GM12892 (cell line): ENCODE results near the gene ARFGEF3.
"Not testable (repeated sequence)": the region's sequence is repeated elsewhere in the genome, so short reads cannot be mapped to it uniquely, and the experiment has no call there.

ENCODE experiments used
- DNase-seq: peaks from one replicate; pipeline ENCODE4 v3.0.0; 2011; ENCODE audit not compliant: insufficient read length
- FAIRE-seq: peaks from 2 replicates; lab custom pipeline; 2011; peaks lifted over from hg19 to GRCh38; lab: Jason Lieb, UNC
- POLR2A ChIP-seq: IDR thresholded peaks from 2 replicates; pipeline ENCODE4 v1.6.1; 2011; ENCODE audit warnings: low read depth, low read length, control low read depth
- POLR2AphosphoS5 ChIP-seq: IDR thresholded peaks from 2 replicates; pipeline ENCODE4 v1.6.1; 2011; ENCODE audit warnings: low read depth, low read length, control low read depth
- TAF1 ChIP-seq: IDR thresholded peaks from 2 replicates; pipeline ENCODE4 v1.6.1; 2011; ENCODE audit warnings: low read depth, mild to moderate bottlenecking, control low read depth, low read length, borderline replicate concordance

ARFGEF3 gene

GRCh38 chr6:138343112-138343511 is 181.4 kb downstream of the ARFGEF3 start:
- DNase-seq (no peak), FAIRE-seq (no peak)
- TF ChIP-seq POLR2AphosphoS5 (no peak), TAF1 (no peak), POLR2A (no peak)

GRCh38 chr6:138345565-138346285 is 184.0 kb downstream of the ARFGEF3 start:
- no peak for DNase-seq
- TF ChIP-seq POLR2A: no peak
- no peak for FAIRE-seq

- FAIRE-seq (no peak), DNase-seq (no peak)
- TF ChIP-seq TAF1 (no peak), POLR2A (no peak), POLR2AphosphoS5 (no peak)
Observed at GRCh38 chr6:138346302-138347195, 184.8 kb downstream of the ARFGEF3 start.

GRCh38 chr6:138347864-138348263 is 186.1 kb downstream of the ARFGEF3 start:
- TF ChIP-seq TAF1 (no peak), POLR2A (no peak), POLR2AphosphoS5 (no peak)
- DNase-seq (no peak), FAIRE-seq (no peak)

GRCh38 chr6:138349891-138350290 is 188.2 kb downstream of the ARFGEF3 start:
- TF ChIP-seq TAF1 (no peak), POLR2AphosphoS5 (no peak), POLR2A (no peak)
- DNase-seq: no peak
- no peak for FAIRE-seq

- DNase-seq (no peak), FAIRE-seq (no peak)
- no peak for TF ChIP-seq TAF1
- TF ChIP-seq POLR2A: no peak
- no peak for TF ChIP-seq POLR2AphosphoS5
Observed at GRCh38 chr6:138357928-138358327, 196.2 kb downstream of the ARFGEF3 start.

- DNase-seq, FAIRE-seq: not testable (repeated sequence)
Observed at GRCh38 chr6:138368684-138369083, 206.9 kb downstream of the ARFGEF3 start.

- TF ChIP-seq POLR2AphosphoS5 (no peak), POLR2A (no peak), TAF1 (no peak)
- DNase-seq: no peak
- FAIRE-seq: no peak
Observed at GRCh38 chr6:138370631-138371451, 209.1 kb downstream of the ARFGEF3 start.

- DNase-seq: no peak
- no peak for FAIRE-seq
- TF ChIP-seq TAF1: no peak
- TF ChIP-seq POLR2AphosphoS5: no peak
- no peak for TF ChIP-seq POLR2A
Observed at GRCh38 chr6:138371452-138371711, 209.6 kb downstream of the ARFGEF3 start.

- TF ChIP-seq POLR2AphosphoS5 (no peak), TAF1 (no peak), POLR2A (no peak)
- FAIRE-seq (no peak), DNase-seq (no peak)
Observed at GRCh38 chr6:138371720-138372119, 210.0 kb downstream of the ARFGEF3 start.

GRCh38 chr6:138372711-138373463 is 211.1 kb downstream of the ARFGEF3 start:
- FAIRE-seq (no peak), DNase-seq (no peak)
- TF ChIP-seq POLR2AphosphoS5 (no peak), POLR2A (no peak), TAF1 (no peak)
